HG03103 (cell line): ENCODE data around the gene XPNPEP1.

Source experiments
- ATAC-seq: cut with Tn5 transposase; IDR thresholded peaks from one replicate; pipeline ENCODE4 v1.9.1; 2021; ENCODE audit warnings: low read depth; ENCODE audit not compliant: unreplicated experiment

The XPNPEP1 gene

DNA sequence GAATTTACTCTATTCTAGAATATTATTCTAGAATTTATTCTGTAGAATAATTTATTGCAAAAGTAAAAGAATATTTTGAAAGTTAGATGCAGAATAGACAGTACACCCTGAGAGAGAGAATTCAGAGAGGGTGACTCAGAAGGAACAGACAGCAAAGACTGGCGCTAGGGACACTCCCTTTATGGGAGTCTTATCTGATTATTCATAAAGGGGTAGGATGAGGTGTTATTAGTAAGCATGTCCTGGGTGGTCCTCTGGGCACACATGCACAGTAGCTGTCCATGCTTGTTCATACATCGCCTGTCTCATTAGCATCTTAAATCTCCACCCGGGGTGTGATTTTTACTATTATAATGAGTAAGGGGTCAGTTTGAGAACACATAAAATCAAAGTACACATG is 100.1 kb downstream of the XPNPEP1 start:
- no peak for ATAC-seq

DNA sequence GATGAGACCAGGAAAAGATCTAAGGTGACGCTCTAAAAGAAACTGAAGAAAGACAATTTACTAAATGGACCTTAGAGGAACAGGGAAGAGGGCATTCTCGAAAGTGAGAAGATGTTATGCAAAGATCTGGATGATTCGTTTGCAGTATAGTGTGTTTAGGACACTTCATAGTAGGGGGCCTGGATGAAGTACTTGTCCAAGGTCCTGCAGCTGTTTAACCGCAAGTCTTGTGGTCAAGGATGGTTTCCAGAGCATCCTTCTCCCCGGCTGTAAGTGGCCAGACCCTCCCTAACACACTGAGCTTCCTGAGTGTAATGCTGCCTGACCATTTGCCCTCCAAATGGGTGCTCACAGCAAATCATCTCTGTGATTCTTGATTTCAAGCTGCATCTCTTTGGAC is 101.6 kb downstream of the XPNPEP1 start:
- no peak for ATAC-seq

DNA sequence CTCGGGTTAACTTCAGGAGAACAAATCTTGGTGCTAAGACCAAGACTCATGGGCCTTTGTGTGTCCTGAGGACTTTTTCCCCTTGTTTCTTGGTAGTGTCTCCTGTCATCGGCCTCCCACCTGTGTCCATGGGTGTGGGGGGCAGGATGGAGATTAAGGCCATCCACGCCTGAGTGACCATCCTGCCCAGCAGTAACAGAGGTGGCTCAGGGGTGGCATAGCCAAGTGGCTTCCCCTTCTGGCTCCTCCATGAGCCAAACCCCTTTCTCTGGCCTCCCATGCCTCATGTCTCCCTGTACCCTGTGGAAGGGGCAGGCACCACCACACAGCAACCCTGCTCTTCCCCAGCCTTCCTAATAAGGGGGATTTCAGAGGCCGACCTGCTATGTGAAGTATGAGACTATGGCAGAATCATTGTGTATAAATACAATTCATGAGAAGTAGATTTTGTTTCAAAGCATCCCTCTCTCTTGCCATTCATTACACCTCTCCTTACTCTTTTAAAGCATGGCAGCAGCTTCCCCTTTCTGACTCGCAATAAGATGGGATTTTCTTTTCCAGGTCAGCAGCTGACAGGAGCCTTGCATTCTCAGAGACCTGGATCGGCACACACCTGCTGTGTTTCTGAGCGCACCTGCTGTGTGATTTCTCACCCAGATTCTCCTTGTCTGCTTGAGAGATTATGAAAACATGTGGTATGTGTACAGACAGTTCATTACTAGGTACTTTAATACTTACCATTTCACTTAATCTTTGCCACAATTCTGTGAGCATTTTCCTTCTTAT is 102.5 kb downstream of the XPNPEP1 start:
- ATAC-seq: no peak

DNA sequence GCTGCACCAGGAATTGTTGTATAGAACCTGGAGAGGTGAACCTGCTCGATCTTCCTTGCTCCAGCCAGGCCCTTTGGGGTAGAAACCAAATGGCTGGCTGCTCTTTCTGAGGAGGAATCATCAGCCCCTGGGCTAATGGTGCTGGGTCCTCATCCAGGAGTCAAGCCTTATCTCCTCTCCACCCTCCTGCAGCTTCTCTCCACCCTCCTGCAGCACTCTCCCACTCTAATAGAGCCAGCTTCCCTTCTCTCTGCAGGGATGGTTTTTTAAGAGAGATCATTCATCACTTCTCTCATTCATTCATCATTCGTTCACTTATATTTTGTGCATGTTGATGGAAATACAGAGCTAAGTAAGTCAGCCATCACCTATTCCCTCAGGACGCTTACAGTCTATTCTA is 103.5 kb downstream of the XPNPEP1 start:
- no peak for ATAC-seq
